Measurements from ENCODE around the gene NETO2.
"Not testable (repeated sequence)": the region's sequence is repeated elsewhere in the genome, so short reads cannot be mapped to it uniquely, and the experiment has no call there.

The NETO2 gene

GRCh38 chr16:47143677-47144558, at the start of gene NETO2:
TSS of gene NETO2 (minus strand) at chr16:47143945. CDS start at chr16:47143612, 333 bp downstream.
- DNase-seq (ENCODE audit: low read depth in 2 of 2), result peak in 1 of 2 donors; percentile 18

DNA sequence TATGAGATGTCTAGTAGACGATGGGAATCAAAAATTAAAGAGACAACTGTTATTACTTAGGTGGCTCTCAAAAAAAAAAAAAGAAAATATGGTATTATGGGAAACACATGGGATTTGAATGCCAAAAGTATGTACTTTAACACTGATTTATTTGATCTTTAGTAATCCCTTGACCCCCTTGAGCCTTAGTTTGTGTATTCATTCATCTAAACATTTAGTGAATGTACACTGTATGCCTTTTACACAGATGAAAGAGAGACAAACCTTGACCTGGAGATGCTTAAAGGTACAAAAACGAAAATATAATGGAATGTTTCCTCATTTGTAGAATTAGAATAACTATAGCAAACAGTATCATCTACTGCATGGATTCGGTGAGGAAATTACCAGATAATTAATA, 38.6 kb upstream of the NETO2 start:
- no peak for DNase-seq (ENCODE audit: low read depth in 2 of 2)

DNA sequence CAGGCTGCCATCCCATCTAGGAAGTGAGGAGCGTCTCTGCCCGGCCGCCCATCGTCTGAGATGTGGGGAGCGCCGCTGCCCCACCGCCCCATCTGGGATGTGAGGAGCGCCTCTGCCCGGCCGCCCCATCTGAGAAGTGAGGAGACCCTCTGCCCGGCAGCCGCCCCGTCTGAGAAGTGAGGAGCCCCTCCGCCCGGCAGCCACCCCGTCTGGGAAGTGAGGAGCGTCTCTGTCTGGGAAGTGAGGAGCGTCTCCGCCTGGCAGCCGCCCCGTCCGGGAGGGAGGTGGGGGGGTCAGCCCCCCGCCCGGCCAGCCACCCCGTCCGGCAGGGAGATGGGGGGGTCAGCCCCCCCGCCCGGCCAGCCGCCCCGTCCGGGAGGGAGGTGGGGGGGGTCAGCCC, 37.3 kb upstream of the NETO2 start:
- DNase-seq (ENCODE audit: low read depth in 2 of 2), result not testable (repeated sequence)

DNA sequence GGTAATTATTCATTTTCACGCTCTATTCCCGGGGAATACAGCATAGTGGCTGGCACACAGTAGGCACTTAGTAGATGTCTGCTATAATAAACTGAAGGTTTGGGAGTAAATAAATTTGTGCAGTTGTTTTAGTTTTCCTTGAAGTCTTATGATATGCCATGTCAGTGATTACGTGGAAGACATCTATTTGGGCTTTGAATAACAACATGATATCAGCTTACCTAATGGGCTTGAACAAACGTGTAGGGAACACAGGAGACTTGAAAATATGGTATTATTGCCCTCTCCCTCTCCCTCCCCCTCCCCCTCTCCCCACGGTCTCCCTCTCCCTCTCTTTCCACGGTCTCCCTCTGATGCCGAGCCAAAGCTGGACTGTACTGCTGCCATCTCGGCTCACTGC, 36.3 kb upstream of the NETO2 start:
- DNase-seq (ENCODE audit: low read depth in 2 of 2), result no peak

DNA sequence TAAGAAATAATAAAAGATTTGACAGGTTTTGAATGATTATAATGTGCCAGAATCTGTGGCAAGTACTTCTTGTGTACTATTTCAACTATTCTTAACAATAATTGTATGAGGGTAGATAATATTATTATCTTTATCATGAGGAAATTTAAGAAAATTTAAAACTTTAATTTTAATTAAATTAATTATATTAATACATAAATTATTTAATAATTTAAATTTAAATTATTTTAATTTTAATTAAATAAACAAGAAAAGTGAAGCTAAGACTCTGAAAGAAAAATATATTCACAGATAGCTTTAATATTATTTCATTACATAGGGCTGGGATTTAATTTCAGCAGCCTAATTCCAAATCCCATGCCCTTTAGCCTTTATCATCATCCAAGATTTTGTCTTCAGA, 31.4 kb upstream of the NETO2 start:
- DNase-seq (ENCODE audit: low read depth in 2 of 2), result no peak

GRCh38 chr16:47162670-47163420, 19.1 kb upstream of the NETO2 start:
- DNase-seq (ENCODE audit: low read depth in 2 of 2), result no peak

DNA sequence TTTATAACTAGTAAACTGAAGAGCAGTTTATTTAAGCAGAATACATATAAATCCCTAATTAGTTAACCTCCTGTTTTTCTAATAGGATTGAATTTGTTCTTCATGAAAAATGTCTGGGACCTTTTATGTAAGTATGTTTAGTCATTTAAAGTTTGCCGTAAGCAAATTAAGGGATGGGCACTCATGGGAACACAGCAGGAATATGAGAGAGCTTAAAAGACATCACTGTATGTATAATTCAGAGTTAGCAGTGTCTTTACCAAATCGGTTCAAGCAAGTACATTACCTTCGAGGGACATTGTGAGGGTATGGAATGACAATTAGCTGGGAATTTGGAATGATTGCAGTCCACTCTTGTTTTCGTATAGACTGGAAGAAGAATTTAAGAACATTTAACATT, 17.7 kb upstream of the NETO2 start:
- no peak for DNase-seq (ENCODE audit: low read depth in 2 of 2)

DNA sequence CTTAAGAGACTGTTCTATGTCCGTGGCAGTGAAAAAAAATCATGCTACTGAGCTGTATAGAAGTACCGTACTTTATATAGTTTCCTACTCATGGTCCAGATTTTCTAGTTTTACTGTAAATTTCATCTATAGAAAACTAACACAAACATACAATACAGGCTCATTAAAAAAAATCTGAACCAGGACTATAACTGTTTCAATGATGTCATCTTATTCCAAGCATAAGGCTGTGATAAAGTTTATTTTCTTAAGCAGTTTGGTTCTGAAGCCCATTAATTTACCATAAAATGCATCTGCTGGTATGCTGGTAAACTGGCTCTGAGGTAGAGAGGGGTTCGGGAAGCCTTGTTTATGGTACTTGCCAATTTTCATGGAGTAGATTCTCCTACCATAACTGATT, 16.7 kb upstream of the NETO2 start:
- DNase-seq (ENCODE audit: low read depth in 2 of 2), result no peak

- no peak for DNase-seq (ENCODE audit: low read depth in 2 of 2)
These were observed 15.2 kb upstream of the NETO2 start for GRCh38 chr16:47158992-47159391.

- DNase-seq (ENCODE audit: low read depth in 2 of 2), result no peak
These were observed 13.0 kb upstream of the NETO2 start for GRCh38 chr16:47156680-47157215.

- not testable (repeated sequence) for DNase-seq (ENCODE audit: low read depth in 2 of 2)
These were observed 8.8 kb upstream of the NETO2 start for GRCh38 chr16:47152501-47152900.

GRCh38 chr16:47150067-47150466, 6.3 kb upstream of the NETO2 start:
- no peak for DNase-seq (ENCODE audit: low read depth in 2 of 2)

- no peak for DNase-seq (ENCODE audit: low read depth in 2 of 2)
These were observed 773 bp upstream of the NETO2 start for GRCh38 chr16:47144559-47144877.

- DNase-seq (ENCODE audit: low read depth in 2 of 2), result peak in 1 of 2 donors; percentile 13
These were observed 696 bp downstream of the NETO2 start for GRCh38 chr16:47142821-47143676.

- DNase-seq (ENCODE audit: low read depth in 2 of 2), result no peak
These were observed 1.3 kb downstream of the NETO2 start for GRCh38 chr16:47142486-47142820.

- peak; percentile 66 to 67 for DNase-seq (ENCODE audit: low read depth in 2 of 2)
These were observed 1.8 kb downstream of the NETO2 start for GRCh38 chr16:47141773-47142485.

- no peak for DNase-seq (ENCODE audit: low read depth in 2 of 2)
These were observed 3.1 kb downstream of the NETO2 start for GRCh38 chr16:47140686-47141085.

DNA sequence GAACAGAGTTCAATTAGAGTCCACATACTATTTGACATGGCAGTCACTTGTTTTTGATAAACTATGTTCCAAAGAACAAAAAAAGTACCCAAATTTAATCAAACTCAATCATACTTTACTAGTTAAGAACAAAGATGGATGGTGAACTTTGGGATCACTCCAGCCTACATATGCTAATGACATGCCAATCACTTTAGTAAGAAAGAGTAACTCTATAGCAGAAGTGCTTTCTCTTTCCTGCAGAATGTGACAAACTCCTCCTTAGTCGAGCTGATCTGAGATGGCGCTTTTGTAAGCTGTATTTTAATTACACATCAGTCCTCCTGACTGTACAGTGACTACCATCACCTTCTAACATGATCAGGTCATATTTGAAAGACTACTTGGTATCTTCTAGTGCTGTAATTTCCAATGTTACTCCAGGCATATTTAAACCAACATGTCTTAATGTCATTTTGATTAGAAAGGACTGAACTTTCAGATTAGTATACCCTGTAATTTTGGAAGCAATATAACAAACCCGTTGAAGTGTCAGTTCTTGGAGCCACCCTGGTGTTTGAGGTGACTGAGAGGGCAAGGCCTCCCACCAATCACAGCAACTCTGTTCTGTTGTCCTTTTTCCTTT, 4.1 kb downstream of the NETO2 start:
- no peak for DNase-seq (ENCODE audit: low read depth in 2 of 2)

DNA sequence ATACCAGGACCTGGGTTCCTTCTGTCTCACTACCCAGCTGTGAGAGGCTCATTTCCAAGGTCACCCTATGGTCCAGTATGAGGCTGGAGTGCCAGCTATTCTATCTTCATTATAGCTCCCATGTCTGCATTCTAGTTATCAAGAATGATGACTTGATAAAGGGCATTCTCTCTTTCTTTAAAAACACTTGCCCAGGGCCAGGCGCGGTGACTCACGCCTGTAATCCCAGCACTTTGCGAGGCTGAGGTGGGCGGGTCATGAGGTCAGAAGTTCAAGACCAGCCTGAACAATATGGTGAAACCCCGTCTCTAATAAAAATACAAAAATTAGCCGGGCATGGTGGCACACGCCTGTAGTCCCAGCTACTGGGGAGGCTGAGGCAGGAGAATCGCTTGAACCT, 5.8 kb downstream of the NETO2 start:
- DNase-seq (ENCODE audit: low read depth in 2 of 2), result not testable (repeated sequence)

DNA sequence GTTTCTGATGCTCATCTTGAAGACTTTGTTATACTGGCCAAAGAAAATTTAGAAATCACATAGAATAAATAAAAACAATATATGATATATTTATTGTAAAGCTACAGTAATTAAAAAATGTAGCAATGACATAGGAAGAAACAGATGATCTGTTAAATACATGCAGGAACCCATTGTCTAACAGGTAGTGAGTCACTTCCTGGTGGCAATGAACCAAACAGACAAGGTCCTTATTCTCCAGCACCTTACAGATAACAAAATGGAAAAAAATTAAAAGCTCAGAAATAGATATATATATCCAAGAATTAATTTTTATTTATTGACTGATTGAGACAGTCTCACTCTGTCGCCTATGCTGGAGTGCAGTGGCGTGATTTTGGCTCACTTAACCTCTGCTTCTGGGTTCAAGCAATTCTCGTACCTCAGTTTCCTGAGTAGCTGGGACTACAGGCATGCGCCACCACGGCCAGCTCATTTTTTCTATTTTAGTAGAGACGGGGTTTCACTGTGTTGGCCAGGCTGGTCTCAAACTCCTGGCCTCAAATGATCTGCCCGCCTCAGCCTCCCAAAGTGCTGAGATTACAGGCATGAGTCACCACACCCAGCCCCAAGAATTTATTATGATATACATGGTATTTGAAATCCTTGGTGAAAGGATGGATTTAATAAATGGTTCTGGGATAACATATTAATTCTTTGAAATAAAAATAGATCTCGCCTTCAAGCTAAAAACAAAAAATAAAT, 7.5 kb downstream of the NETO2 start:
- DNase-seq (ENCODE audit: low read depth in 2 of 2), result no peak

Data from stimulated activated CD8-positive, alpha-beta memory T cell treated with anti-CD3 and anti-CD28 coated beads, Interleukin-7, amount 100 ng/mL, for 1 hour (primary cell).